Sigmoid colon (tissue), 7 donors: ENCODE data around the gene GLCCI1. TPM values are rescaled to one million over a fixed set of nuclear protein-coding genes. Genes with fewer than 3 reads are reported as not detected.

Experiments used
- DNase-seq: peaks from one replicate; pipeline ENCODE4 v3.0.0-alpha.2; 2019
- H3K27ac ChIP-seq, 4 donors: fragments of 200-600 bp; sonication (generic); one replicate each; pipeline ENCODE4 v1.5.1; 2016 to 2019; ENCODE audit warnings: mild to moderate bottlenecking in 1 of 4
- H3K27me3 ChIP-seq, 3 donors: fragments of 200-600 bp; sonication (generic); one replicate each; pipeline ENCODE4 v1.5.1; 2019; ENCODE audit warnings: mild to moderate bottlenecking in 1 of 3
- H3K36me3 ChIP-seq, 4 donors: fragments of 200-600 bp; sonication (generic); one replicate each; pipeline ENCODE4 v1.5.1; 2016 to 2019
- H3K4me1 ChIP-seq, 4 donors: fragments of 200-600 bp; sonication (generic); one replicate each; pipeline ENCODE4 v1.5.1; 2017 to 2019
- H3K4me3 ChIP-seq, 4 donors: fragments of 200-600 bp; sonication (generic); one replicate each; pipeline ENCODE4 v1.5.1; 2017 to 2019; ENCODE audit warnings: mild to moderate bottlenecking in 2 of 4, moderate library complexity in 1 of 4
- H3K9me3 ChIP-seq, 4 donors: fragments of 200-600 bp in 3 of 4; sonication (generic) in 3 of 4; one replicate each; pipeline versions ENCODE4 v1.5.1 to v1.6.1; 2013 to 2019
- CTCF ChIP-seq, 4 experiments: fragments of 450-650 bp in 3 of 4; fragments of 200-600 bp in 1 of 4; IDR thresholded peaks; one replicate each; pipeline ENCODE4 v1.5.1; 2016 to 2019; ENCODE audit warnings: antibody characterized with exemption in 4 of 4, mild to moderate bottlenecking in 3 of 4, moderate library complexity in 2 of 4
- EP300 ChIP-seq, 4 donors: sonication (generic); formaldehyde crosslinking; IDR thresholded peaks; one replicate each; pipeline ENCODE4 v1.6.1; 2017; ENCODE audit warnings: antibody characterized with exemption in 4 of 4
- POLR2A ChIP-seq, 2 donors: fragments of 450-650 bp; IDR thresholded peaks; one replicate each; pipeline ENCODE4 v1.6.1; 2016; ENCODE audit warnings: antibody characterized with exemption in 2 of 2, mild to moderate bottlenecking in 2 of 2, moderate library complexity in 2 of 2
- POLR2AphosphoS5 ChIP-seq, 4 donors: sonication (generic); formaldehyde crosslinking; IDR thresholded peaks; one replicate each; pipeline ENCODE4 v1.6.1; 2017; ENCODE audit warnings: antibody characterized with exemption in 4 of 4
- WGBS, 2 donors: extraction: QIAGEN DNeasy Blood & Tissue Kit; methylation state at CpG; one replicate each; pipeline ENCODE4 v1.1.7; 2013; 5-methylcytosine and 5-hydroxymethylcytosine counted together
- intact Hi-C: fragments of 100-400 bp; cut with DNase I; formaldehyde crosslinking; loops from one replicate; pipeline ENCODE4 v1.15.1; 2023
- polyA plus RNA-seq, 3 donors: library from polyadenylated mRNA; stranded (reverse); fragments of 200-250 nt; gene quantifications; one replicate each; pipeline ENCODE4 v1.2.3, GENCODE V29; 2013
- total RNA-seq, 4 donors: library from RNA; depleted of rRNA; stranded (reverse); fragments of >200 nt; gene quantifications; one replicate each; pipeline ENCODE4 v1.1.0, GENCODE V29; 2016
- donor health status: healthy with polysubstance abuse.
- donor health status: Bipolar disorder and iron deficiency.
- donor health status: healthy.

GLCCI1 gene
- total and polyA plus RNA-seq, 7 donors, result 1.4 to 17.7 (median 6.1) TPM

- Histone ChIP-seq H3K4me1 (no peaks in the 10 kb centered on the region), H3K4me3 (no peak overlapping the region), H3K36me3 (no peaks in the 10 kb centered on the region), H3K27ac (no peak overlapping the region), H3K27me3 (no peaks in the 10 kb centered on the region), H3K9me3 (no peaks in the 10 kb centered on the region)
- intact Hi-C loops, result no loop called here
- TF ChIP-seq POLR2AphosphoS5 (IDR thresholded peaks at IDR 0.05) (no peak), CTCF (IDR thresholded peaks at IDR 0.05) (no peak), EP300 (IDR thresholded peaks at IDR 0.05) (no peak), POLR2A (IDR thresholded peaks at IDR 0.05) (no peak)
- 92 to 97% methylated on average over 3 of the region's 3 CpGs for WGBS, 2 donors
- DNase-seq, result no peak
Measured at GRCh38 chr7:8113184-8113583, 144.6 kb downstream of the GLCCI1 start.

GRCh38 chr7:8114175-8114574, 145.6 kb downstream of the GLCCI1 start:
- intact Hi-C loops, result no loop called here
- H3K9me3 ChIP-seq, result no peaks in the 10 kb centered on the region
- H3K27ac ChIP-seq, result no peak overlapping the region
- no peaks in the 10 kb centered on the region for H3K36me3 ChIP-seq
- TF ChIP-seq POLR2A (IDR thresholded peaks at IDR 0.05) (no peak), POLR2AphosphoS5 (IDR thresholded peaks at IDR 0.05) (no peak), EP300 (IDR thresholded peaks at IDR 0.05) (no peak), CTCF (IDR thresholded peaks at IDR 0.05) (no peak)
- WGBS, 2 donors, result 75 to 92% methylated on average over 4 of the region's 4 CpGs
- H3K4me1 ChIP-seq, result no peaks in the 10 kb centered on the region
- no peak overlapping the region for H3K4me3 ChIP-seq
- no peaks in the 10 kb centered on the region for H3K27me3 ChIP-seq
- no peak for DNase-seq

- no peaks in the 10 kb centered on the region for H3K9me3 ChIP-seq
- WGBS, 2 donors, result 77 to 93% methylated on average over 3 of the region's 3 CpGs
- no peaks in the 10 kb centered on the region for H3K4me1 ChIP-seq
- no peaks in the 10 kb centered on the region for H3K27me3 ChIP-seq
- no peak overlapping the region for H3K27ac ChIP-seq
- no peaks in the 10 kb centered on the region for H3K36me3 ChIP-seq
- TF ChIP-seq POLR2A (IDR thresholded peaks at IDR 0.05), result no peak
- TF ChIP-seq EP300 (IDR thresholded peaks at IDR 0.05), result no peak
- no peak for TF ChIP-seq CTCF (IDR thresholded peaks at IDR 0.05)
- TF ChIP-seq POLR2AphosphoS5 (IDR thresholded peaks at IDR 0.05), result no peak
- DNase-seq, result no peak
- intact Hi-C loops, result no loop called here
- H3K4me3 ChIP-seq, result no peak overlapping the region
Measured at GRCh38 chr7:8115547-8116402, 147.2 kb downstream of the GLCCI1 start.

GRCh38 chr7:8117195-8117594, 148.6 kb downstream of the GLCCI1 start:
- 91 to 93% methylated on average over 2 of the region's 2 CpGs for WGBS, 2 donors

More at GRCh38 chr7:8117195-8117594, 148.6 kb downstream of the GLCCI1 start:
- Histone ChIP-seq H3K4me1 (no peaks in the 10 kb centered on the region), H3K27me3 (no peaks in the 10 kb centered on the region), H3K4me3 (no peak overlapping the region), H3K9me3 (no peaks in the 10 kb centered on the region), H3K27ac (no peak overlapping the region), H3K36me3 (no peaks in the 10 kb centered on the region)
- intact Hi-C loops, result no loop called here
- TF ChIP-seq CTCF (IDR thresholded peaks at IDR 0.05) (no peak), POLR2AphosphoS5 (IDR thresholded peaks at IDR 0.05) (no peak), POLR2A (IDR thresholded peaks at IDR 0.05) (no peak), EP300 (IDR thresholded peaks at IDR 0.05) (no peak)
- DNase-seq, result no peak
